GM23338 (cell line): ENCODE results near the gene USP2. TPM values are rescaled to one million over a fixed set of nuclear protein-coding genes. Genes with fewer than 3 reads are reported as not detected.

Experiments
- ATAC-seq: fragments of 200-7000 bp; cut with Tn5 transposase; 3 replicates; pipeline ENCODE4 v1.9.1; 2020
- DNase-seq: peaks from one replicate; pipeline ENCODE4 v3.0.0-alpha.2; 2015; ENCODE audit warnings: low spot score
- H2AFZ ChIP-seq: fragments of 200-600 bp; sonication (generic); 2 replicates; pipeline ENCODE4 v1.8.0; 2016; ENCODE audit warnings: antibody characterized with exemption, mild to moderate bottlenecking, moderate library complexity
- H3F3A ChIP-seq: fragments of 200-600 bp; sonication (generic); replicated peaks from 2 replicates; pipeline ENCODE4 v1.8.0; 2017; ENCODE audit warnings: antibody characterized with exemption, mixed run types, low read depth
- H3K27ac ChIP-seq: fragments of 200-600 bp; sonication (generic); 2 replicates; pipeline ENCODE4 v1.6.1; 2016; ENCODE audit warnings: low read depth
- H3K27me3 ChIP-seq: fragments of 200-600 bp; sonication (generic); 2 replicates; pipeline ENCODE4 v1.8.0; 2016; ENCODE audit warnings: mild to moderate bottlenecking, mixed run types, moderate library complexity; ENCODE audit not compliant: insufficient read depth
- H3K36me3 ChIP-seq: fragments of 200-600 bp; sonication (generic); 2 replicates; pipeline ENCODE4 v1.8.0; 2016; ENCODE audit warnings: mild to moderate bottlenecking; ENCODE audit not compliant: insufficient read depth
- H3K4me1 ChIP-seq: fragments of 200-600 bp; sonication (generic); 2 replicates; pipeline ENCODE4 v1.8.0; 2016; ENCODE audit warnings: mild to moderate bottlenecking, moderate library complexity; ENCODE audit not compliant: insufficient read depth
- H3K4me2 ChIP-seq: fragments of 200-600 bp; sonication (generic); 2 replicates; pipeline ENCODE4 v1.7.1; 2017; ENCODE audit warnings: mixed run types
- H3K4me3 ChIP-seq: fragments of 200-600 bp; sonication (generic); 2 replicates; pipeline ENCODE4 v1.6.1; 2016; ENCODE audit warnings: mixed run types
- H3K79me2 ChIP-seq: fragments of 200-600 bp; sonication (generic); replicated peaks from 2 replicates; pipeline ENCODE4 v1.8.0; 2017; ENCODE audit warnings: mild to moderate bottlenecking; ENCODE audit not compliant: insufficient read depth
- H3K9me2 ChIP-seq: fragments of 200-600 bp; sonication (generic); 2 replicates; pipeline ENCODE4 v1.8.0; 2017; ENCODE audit not compliant: insufficient read depth
- H4K20me1 ChIP-seq: fragments of 200-600 bp; sonication (generic); replicated peaks from 2 replicates; pipeline ENCODE4 v1.8.0; 2017; ENCODE audit warnings: mild to moderate bottlenecking; ENCODE audit not compliant: insufficient read depth
- H3K27ac Mint-ChIP-seq: 2 replicates; pipeline ENCODE4 v1.8.0; 2020; ENCODE audit warnings: inconsistent platforms, mild to moderate bottlenecking, moderate library complexity, mixed read lengths
- H3K27me3 Mint-ChIP-seq: 3 replicates; pipeline ENCODE4 v1.8.0; 2022; ENCODE audit warnings: low read depth, mild to moderate bottlenecking, moderate library complexity, mixed read lengths, inconsistent platforms; ENCODE audit not compliant: insufficient read depth, poor library complexity
- H3K36me3 Mint-ChIP-seq: 3 replicates; pipeline ENCODE4 v1.8.0; 2021; ENCODE audit warnings: low read depth, mild to moderate bottlenecking, inconsistent platforms, moderate library complexity, mixed read lengths
- H3K4me1 Mint-ChIP-seq: 3 replicates; pipeline ENCODE4 v1.8.0; 2020; ENCODE audit warnings: mild to moderate bottlenecking, inconsistent platforms, mixed read lengths
- H3K4me3 Mint-ChIP-seq: 3 replicates; pipeline ENCODE4 v1.8.0; 2021; ENCODE audit warnings: moderate library complexity, mild to moderate bottlenecking, inconsistent platforms, mixed read lengths
- H3K9me3 Mint-ChIP-seq: 3 replicates; pipeline ENCODE4 v1.8.0; 2020; ENCODE audit warnings: moderate library complexity, mild to moderate bottlenecking, inconsistent platforms, mixed read lengths
- CREB1 ChIP-seq: fragments of 250-450 bp; sonication (Bioruptor Pico); IDR thresholded peaks from 2 replicates; pipeline ENCODE4 v1.5.0; 2020; ENCODE audit warnings: low read depth, mild to moderate bottlenecking, moderate library complexity
- EZH2 ChIP-seq: fragments of 200-600 bp; sonication (generic); IDR thresholded peaks from one replicate; pipeline ENCODE4 v1.8.0; 2017; ENCODE audit warnings: antibody characterized with exemption, mild to moderate bottlenecking, low read depth; ENCODE audit not compliant: unreplicated experiment
- EZH2phosphoT487 ChIP-seq: fragments of 200-600 bp; sonication (generic); IDR thresholded peaks from one replicate; pipeline ENCODE4 v1.8.1; 2018; ENCODE audit warnings: antibody characterized with exemption; ENCODE audit not compliant: unreplicated experiment
- NANOG ChIP-seq: IDR thresholded peaks from 2 replicates; pipeline ENCODE4 v1.6.1; 2016; ENCODE audit warnings: antibody characterized with exemption, borderline replicate concordance
- POLR2AphosphoS5 ChIP-seq: IDR thresholded peaks from 2 replicates; pipeline ENCODE4 v1.6.1; 2016; ENCODE audit warnings: antibody characterized with exemption, low read depth
- STAT1 ChIP-seq: IDR thresholded peaks from one replicate; pipeline ENCODE4 v1.6.1; 2016; ENCODE audit warnings: antibody characterized with exemption; ENCODE audit not compliant: unreplicated experiment
- ZNF331 ChIP-seq: fragments of 250-450 bp; sonication (Bioruptor Pico); IDR thresholded peaks from 2 replicates; pipeline ENCODE4 v1.5.0; 2020; ENCODE audit warnings: low read depth, mild to moderate bottlenecking, moderate library complexity
- polyA plus RNA-seq: library from polyadenylated mRNA; unstranded; fragments of >200 nt; fragmentation: Nextera tagmentation; extraction: Ambion mirVana; gene quantifications from 2 replicates; pipeline ENCODE4 v1.2.1, GENCODE V29; 2016
- total RNA-seq: library from RNA; depleted of rRNA; stranded (reverse); fragments of >200 nt; shearing (Covaris generic); gene quantifications from 2 replicates; pipeline ENCODE4 v1.2.3, GENCODE V29; 2014
- TF ChIP-seq, protein P1 (sequence below): IDR thresholded peaks from one replicate; pipeline ENCODE4 v1.6.1; 2018; ENCODE audit warnings: antibody characterized with exemption; ENCODE audit not compliant: unreplicated experiment
- TF ChIP-seq, protein P2 (sequence below), 2 experiments: fragments of 200-600 bp in 1 of 2; sonication (generic) in 1 of 2; conservative IDR thresholded peaks; 2 replicates each; pipeline versions ENCODE4 v1.5.1 to v1.6.1; 2016 to 2017; ENCODE audit warnings: antibody characterized with exemption in 2 of 2, low read depth in 2 of 2, mild to moderate bottlenecking in 2 of 2, moderate library complexity in 1 of 2
- TF ChIP-seq, protein P3 (sequence below): fragments of 250-450 bp; sonication (Bioruptor Pico); IDR thresholded peaks from 2 replicates; pipeline ENCODE4 v1.5.0; 2020; ENCODE audit warnings: mild to moderate bottlenecking, moderate library complexity
- TF ChIP-seq, protein P4 (sequence below): IDR thresholded peaks from 2 replicates; pipeline ENCODE4 v1.6.1; 2016; ENCODE audit warnings: antibody characterized with exemption

Gene USP2
- total and polyA plus RNA-seq, 2 experiments from 2014 or later = 4.9 to 5.0 TPM

DNA sequence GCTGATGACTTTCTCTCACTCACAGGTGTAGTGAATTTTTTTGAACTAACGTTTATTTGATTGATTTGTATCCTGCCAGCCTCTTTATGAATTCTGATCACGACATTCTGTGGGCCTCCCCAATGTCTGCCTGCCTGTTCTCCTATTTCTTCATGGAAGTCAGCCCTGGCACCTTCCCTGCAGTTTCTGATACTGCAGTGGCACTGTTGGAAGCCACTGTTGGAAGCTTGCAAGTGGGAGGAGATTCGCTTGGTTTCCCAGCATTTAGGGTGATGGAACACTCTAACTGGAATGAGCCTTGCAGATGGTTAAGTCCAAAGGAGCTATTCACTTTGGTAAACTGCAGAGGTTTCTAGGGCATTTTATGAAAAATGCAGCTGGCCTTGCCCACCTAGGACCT, 42.8 kb upstream of the USP2 start:
- TF ChIP-seq ZNF331 (CRISPR knock-in tag) (no peak), POLR2AphosphoS5 (no peak), NANOG (no peak), STAT1 (no peak), EZH2phosphoT487 (no peak), EZH2 (no peak), CREB1 (CRISPR knock-in tag) (no peak)
- TF ChIP-seq, protein P1, sequence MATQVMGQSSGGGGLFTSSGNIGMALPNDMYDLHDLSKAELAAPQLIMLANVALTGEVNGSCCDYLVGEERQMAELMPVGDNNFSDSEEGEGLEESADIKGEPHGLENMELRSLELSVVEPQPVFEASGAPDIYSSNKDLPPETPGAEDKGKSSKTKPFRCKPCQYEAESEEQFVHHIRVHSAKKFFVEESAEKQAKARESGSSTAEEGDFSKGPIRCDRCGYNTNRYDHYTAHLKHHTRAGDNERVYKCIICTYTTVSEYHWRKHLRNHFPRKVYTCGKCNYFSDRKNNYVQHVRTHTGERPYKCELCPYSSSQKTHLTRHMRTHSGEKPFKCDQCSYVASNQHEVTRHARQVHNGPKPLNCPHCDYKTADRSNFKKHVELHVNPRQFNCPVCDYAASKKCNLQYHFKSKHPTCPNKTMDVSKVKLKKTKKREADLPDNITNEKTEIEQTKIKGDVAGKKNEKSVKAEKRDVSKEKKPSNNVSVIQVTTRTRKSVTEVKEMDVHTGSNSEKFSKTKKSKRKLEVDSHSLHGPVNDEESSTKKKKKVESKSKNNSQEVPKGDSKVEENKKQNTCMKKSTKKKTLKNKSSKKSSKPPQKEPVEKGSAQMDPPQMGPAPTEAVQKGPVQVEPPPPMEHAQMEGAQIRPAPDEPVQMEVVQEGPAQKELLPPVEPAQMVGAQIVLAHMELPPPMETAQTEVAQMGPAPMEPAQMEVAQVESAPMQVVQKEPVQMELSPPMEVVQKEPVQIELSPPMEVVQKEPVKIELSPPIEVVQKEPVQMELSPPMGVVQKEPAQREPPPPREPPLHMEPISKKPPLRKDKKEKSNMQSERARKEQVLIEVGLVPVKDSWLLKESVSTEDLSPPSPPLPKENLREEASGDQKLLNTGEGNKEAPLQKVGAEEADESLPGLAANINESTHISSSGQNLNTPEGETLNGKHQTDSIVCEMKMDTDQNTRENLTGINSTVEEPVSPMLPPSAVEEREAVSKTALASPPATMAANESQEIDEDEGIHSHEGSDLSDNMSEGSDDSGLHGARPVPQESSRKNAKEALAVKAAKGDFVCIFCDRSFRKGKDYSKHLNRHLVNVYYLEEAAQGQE = no peak
- TF ChIP-seq, protein P2, sequence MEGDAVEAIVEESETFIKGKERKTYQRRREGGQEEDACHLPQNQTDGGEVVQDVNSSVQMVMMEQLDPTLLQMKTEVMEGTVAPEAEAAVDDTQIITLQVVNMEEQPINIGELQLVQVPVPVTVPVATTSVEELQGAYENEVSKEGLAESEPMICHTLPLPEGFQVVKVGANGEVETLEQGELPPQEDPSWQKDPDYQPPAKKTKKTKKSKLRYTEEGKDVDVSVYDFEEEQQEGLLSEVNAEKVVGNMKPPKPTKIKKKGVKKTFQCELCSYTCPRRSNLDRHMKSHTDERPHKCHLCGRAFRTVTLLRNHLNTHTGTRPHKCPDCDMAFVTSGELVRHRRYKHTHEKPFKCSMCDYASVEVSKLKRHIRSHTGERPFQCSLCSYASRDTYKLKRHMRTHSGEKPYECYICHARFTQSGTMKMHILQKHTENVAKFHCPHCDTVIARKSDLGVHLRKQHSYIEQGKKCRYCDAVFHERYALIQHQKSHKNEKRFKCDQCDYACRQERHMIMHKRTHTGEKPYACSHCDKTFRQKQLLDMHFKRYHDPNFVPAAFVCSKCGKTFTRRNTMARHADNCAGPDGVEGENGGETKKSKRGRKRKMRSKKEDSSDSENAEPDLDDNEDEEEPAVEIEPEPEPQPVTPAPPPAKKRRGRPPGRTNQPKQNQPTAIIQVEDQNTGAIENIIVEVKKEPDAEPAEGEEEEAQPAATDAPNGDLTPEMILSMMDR (conservative IDR thresholded peaks at IDR 0.05; ENCODE audit: low read depth in 2 of 2) = no peak
- TF ChIP-seq, protein P3, sequence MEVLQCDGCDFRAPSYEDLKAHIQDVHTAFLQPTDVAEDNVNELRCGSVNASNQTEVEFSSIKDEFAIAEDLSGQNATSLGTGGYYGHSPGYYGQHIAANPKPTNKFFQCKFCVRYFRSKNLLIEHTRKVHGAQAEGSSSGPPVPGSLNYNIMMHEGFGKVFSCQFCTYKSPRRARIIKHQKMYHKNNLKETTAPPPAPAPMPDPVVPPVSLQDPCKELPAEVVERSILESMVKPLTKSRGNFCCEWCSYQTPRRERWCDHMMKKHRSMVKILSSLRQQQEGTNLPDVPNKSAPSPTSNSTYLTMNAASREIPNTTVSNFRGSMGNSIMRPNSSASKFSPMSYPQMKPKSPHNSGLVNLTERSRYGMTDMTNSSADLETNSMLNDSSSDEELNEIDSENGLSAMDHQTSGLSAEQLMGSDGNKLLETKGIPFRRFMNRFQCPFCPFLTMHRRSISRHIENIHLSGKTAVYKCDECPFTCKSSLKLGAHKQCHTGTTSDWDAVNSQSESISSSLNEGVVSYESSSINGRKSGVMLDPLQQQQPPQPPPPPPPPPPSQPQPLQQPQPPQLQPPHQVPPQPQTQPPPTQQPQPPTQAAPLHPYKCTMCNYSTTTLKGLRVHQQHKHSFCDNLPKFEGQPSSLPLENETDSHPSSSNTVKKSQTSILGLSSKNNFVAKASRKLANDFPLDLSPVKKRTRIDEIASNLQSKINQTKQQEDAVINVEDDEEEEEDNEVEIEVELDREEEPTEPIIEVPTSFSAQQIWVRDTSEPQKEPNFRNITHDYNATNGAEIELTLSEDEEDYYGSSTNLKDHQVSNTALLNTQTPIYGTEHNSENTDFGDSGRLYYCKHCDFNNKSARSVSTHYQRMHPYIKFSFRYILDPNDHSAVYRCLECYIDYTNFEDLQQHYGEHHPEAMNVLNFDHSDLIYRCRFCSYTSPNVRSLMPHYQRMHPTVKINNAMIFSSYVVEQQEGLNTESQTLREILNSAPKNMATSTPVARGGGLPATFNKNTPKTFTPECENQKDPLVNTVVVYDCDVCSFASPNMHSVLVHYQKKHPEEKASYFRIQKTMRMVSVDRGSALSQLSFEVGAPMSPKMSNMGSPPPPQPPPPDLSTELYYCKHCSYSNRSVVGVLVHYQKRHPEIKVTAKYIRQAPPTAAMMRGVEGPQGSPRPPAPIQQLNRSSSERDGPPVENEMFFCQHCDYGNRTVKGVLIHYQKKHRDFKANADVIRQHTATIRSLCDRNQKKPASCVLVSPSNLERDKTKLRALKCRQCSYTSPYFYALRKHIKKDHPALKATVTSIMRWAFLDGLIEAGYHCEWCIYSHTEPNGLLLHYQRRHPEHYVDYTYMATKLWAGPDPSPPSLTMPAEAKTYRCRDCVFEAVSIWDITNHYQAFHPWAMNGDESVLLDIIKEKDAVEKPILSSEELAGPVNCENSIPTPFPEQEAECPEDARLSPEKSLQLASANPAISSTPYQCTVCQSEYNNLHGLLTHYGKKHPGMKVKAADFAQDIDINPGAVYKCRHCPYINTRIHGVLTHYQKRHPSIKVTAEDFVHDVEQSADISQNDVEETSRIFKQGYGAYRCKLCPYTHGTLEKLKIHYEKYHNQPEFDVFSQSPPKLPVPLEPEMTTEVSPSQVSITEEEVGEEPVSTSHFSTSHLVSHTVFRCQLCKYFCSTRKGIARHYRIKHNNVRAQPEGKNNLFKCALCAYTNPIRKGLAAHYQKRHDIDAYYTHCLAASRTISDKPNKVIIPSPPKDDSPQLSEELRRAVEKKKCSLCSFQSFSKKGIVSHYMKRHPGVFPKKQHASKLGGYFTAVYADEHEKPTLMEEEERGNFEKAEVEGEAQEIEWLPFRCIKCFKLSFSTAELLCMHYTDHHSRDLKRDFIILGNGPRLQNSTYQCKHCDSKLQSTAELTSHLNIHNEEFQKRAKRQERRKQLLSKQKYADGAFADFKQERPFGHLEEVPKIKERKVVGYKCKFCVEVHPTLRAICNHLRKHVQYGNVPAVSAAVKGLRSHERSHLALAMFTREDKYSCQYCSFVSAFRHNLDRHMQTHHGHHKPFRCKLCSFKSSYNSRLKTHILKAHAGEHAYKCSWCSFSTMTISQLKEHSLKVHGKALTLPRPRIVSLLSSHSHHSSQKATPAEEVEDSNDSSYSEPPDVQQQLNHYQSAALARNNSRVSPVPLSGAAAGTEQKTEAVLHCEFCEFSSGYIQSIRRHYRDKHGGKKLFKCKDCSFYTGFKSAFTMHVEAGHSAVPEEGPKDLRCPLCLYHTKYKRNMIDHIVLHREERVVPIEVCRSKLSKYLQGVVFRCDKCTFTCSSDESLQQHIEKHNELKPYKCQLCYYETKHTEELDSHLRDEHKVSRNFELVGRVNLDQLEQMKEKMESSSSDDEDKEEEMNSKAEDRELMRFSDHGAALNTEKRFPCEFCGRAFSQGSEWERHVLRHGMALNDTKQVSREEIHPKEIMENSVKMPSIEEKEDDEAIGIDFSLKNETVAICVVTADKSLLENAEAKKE (CRISPR knock-in tag) = no peak
- TF ChIP-seq, protein P4, sequence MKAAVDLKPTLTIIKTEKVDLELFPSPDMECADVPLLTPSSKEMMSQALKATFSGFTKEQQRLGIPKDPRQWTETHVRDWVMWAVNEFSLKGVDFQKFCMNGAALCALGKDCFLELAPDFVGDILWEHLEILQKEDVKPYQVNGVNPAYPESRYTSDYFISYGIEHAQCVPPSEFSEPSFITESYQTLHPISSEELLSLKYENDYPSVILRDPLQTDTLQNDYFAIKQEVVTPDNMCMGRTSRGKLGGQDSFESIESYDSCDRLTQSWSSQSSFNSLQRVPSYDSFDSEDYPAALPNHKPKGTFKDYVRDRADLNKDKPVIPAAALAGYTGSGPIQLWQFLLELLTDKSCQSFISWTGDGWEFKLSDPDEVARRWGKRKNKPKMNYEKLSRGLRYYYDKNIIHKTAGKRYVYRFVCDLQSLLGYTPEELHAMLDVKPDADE = no peak
- peaks cover 10% of the 10 kb centered on the region for H4K20me1 ChIP-seq
- no peak for ATAC-seq
- no peak overlapping the region for H3K27ac ChIP-seq
- peaks cover 25% of the 10 kb centered on the region for H3F3A ChIP-seq
- DNase-seq = no peak
- Mint-ChIP-seq H3K4me3 (peak overlapping the region; percentile 91; the same call in 1 of the 3 replicates), H3K9me3 (peaks cover 3% of the 10 kb centered on the region; the same call in 1 of the 3 replicates), H3K36me3 (peaks cover 34% of the 10 kb centered on the region), H3K27me3 (peaks cover 27% of the 10 kb centered on the region), H3K27ac (no peak overlapping the region), H3K4me1 (peaks cover 54% of the 10 kb centered on the region)
- peaks cover 40% of the 10 kb centered on the region for H3K79me2 ChIP-seq
- no peaks in the 10 kb centered on the region for H3K27me3 ChIP-seq
- H3K4me3 ChIP-seq = no peak overlapping the region; the same call in 1 of the 2 replicates
- peaks cover 33% of the 10 kb centered on the region for H3K4me1 ChIP-seq
- peaks cover 2% of the 10 kb centered on the region; the same call in 1 of the 2 replicates for H3K9me2 ChIP-seq
- peaks cover 15% of the 10 kb centered on the region; the same call in 1 of the 2 replicates for H3K36me3 ChIP-seq
- H2AFZ ChIP-seq = no peak overlapping the region
- peak overlapping the region; percentile 74 for H3K4me2 ChIP-seq
